B cell (primary cell): ENCODE results near the gene ZNF638. TPM values are rescaled to one million over a fixed set of nuclear protein-coding genes. Genes with fewer than 3 reads are reported as not detected.

Experiments
- ATAC-seq: fragments of 200-7000 bp; cut with Tn5 transposase; one replicate; pipeline ENCODE4 v1.10.0; 2021; ENCODE audit warnings: low read depth, mild to moderate bottlenecking, moderate number of reproducible peaks, moderate library complexity
- CTCF ChIA-PET: fragments of 350-600 bp; sonication (Branson Sonifier 250); formaldehyde crosslinking; loops from one replicate; lab custom pipeline; 2021; ENCODE audit warnings: antibody characterized with exemption, inconsistent platforms; lab: Charles Lee
- POLR2A ChIA-PET: fragments of 350-600 bp; sonication (Branson Sonifier 250); formaldehyde crosslinking; loops from one replicate; lab custom pipeline; 2021; ENCODE audit warnings: antibody characterized with exemption; lab: Charles Lee
- DNase-seq: peaks from one replicate; pipeline ENCODE4 v3.0.0; 2013
- H2AFZ ChIP-seq: 2 replicates; pipeline ENCODE4 v1.6.1; 2012; ENCODE audit warnings: mild to moderate bottlenecking, low read depth, low read length; ENCODE audit not compliant: insufficient read depth, poor library complexity, severe bottlenecking
- H3K27ac ChIP-seq, 2 donors: 1 replicate in 1 of 2; 2 replicates in 1 of 2; pipeline ENCODE4 v1.5.1; 2012 to 2013; ENCODE audit warnings: low read length in 2 of 2, mild to moderate bottlenecking in 2 of 2, moderate library complexity in 1 of 2
- H3K27me3 ChIP-seq, 4 experiments: fragments of 200-600 bp in 1 of 4; sonication (generic) in 1 of 4; replicated peaks in 1 of 4; 1 replicate in 2 of 4; 2 replicates in 2 of 4; pipeline versions ENCODE4 v1.6.1 to v1.7.0; 2013 to 2016; ENCODE audit warnings: low read length in 3 of 4, mild to moderate bottlenecking in 2 of 4, mixed read lengths in 1 of 4, moderate library complexity in 1 of 4; ENCODE audit not compliant: insufficient read depth in 4 of 4, control insufficient read depth in 3 of 4; ENCODE audit errors: control extremely low read depth in 1 of 4
- H3K36me3 ChIP-seq, 2 experiments: replicated peaks in 1 of 2; 1 replicate in 1 of 2; 2 replicates in 1 of 2; pipeline versions ENCODE4 v1.6.1 to v1.7.1; 2013; ENCODE audit warnings: low read length in 1 of 2; ENCODE audit not compliant: insufficient read depth in 2 of 2, control insufficient read depth in 1 of 2; ENCODE audit errors: control extremely low read depth in 1 of 2, extremely low read depth in 1 of 2
- H3K4me1 ChIP-seq, 2 donors: fragments of 200-600 bp in 1 of 2; sonication (generic) in 1 of 2; 1 replicate in 1 of 2; 2 replicates in 1 of 2; pipeline versions ENCODE4 v1.5.1 to v1.6.1; 2013 to 2017; ENCODE audit warnings: low read length in 2 of 2; ENCODE audit not compliant: control insufficient read depth in 2 of 2, insufficient read depth in 2 of 2
- H3K4me2 ChIP-seq: replicated peaks from 2 replicates; pipeline ENCODE3; 2012; ENCODE audit warnings: mild to moderate bottlenecking, low read depth, low read length; ENCODE audit not compliant: poor library complexity, severe bottlenecking
- H3K4me3 ChIP-seq, 5 experiments: fragments of 200-600 bp in 1 of 5; sonication (generic) in 1 of 5; 1 replicate in 3 of 5; 2 replicates in 2 of 5; pipeline versions ENCODE4 v1.5.1 to v1.7.0; 2011 to 2016; ENCODE audit warnings: low read length in 4 of 5, mild to moderate bottlenecking in 4 of 5, low read depth in 2 of 5, control low read depth in 1 of 5, moderate library complexity in 1 of 5; ENCODE audit not compliant: insufficient read depth in 1 of 5; ENCODE audit errors: control extremely low read depth in 1 of 5, extremely low read depth in 1 of 5
- H3K79me2 ChIP-seq: fragments of 200-600 bp; sonication (generic); one replicate; pipeline ENCODE4 v1.6.0; 2016; ENCODE audit warnings: low read length; ENCODE audit not compliant: control insufficient read depth, insufficient read depth
- H3K9ac ChIP-seq: fragments of 200-600 bp; sonication (generic); 2 replicates; pipeline ENCODE4 v1.6.1; 2017; ENCODE audit warnings: mild to moderate bottlenecking, low read length, moderate library complexity
- H3K9me3 ChIP-seq, 3 donors: one replicate each; pipeline versions ENCODE4 v1.6.1 to v1.7.1; 2013; ENCODE audit warnings: low read length in 2 of 3; ENCODE audit not compliant: control insufficient read depth in 2 of 3, insufficient read depth in 1 of 3; ENCODE audit errors: control extremely low read depth in 1 of 3
- H4K20me1 ChIP-seq: 2 replicates; pipeline ENCODE4 v1.6.0; 2012; ENCODE audit warnings: mild to moderate bottlenecking, low read length; ENCODE audit not compliant: insufficient read depth, control insufficient read depth, poor library complexity, severe bottlenecking
- H3K27ac Mint-ChIP-seq: one replicate; pipeline ENCODE4 v1.8.0; 2021; ENCODE audit warnings: mixed read lengths
- H3K27me3 Mint-ChIP-seq: one replicate; pipeline ENCODE4 v1.8.0; 2021; ENCODE audit warnings: mixed read lengths
- H3K4me1 Mint-ChIP-seq: one replicate; pipeline ENCODE4 v1.8.0; 2021; ENCODE audit warnings: mixed read lengths
- H3K4me3 Mint-ChIP-seq: one replicate; pipeline ENCODE4 v1.8.0; 2021; ENCODE audit warnings: mixed read lengths
- H3K9me3 Mint-ChIP-seq: one replicate; pipeline ENCODE4 v1.8.0; 2022; ENCODE audit warnings: mixed read lengths; ENCODE audit not compliant: insufficient read depth
- CTCF ChIP-seq: fragments of 200-600 bp; IDR thresholded peaks from one replicate; pipeline ENCODE4 v1.8.0; 2022; ENCODE audit warnings: antibody characterized with exemption, mild to moderate bottlenecking
- EZH2 ChIP-seq: IDR thresholded peaks from 2 replicates; pipeline ENCODE4 v1.6.1; 2012; ENCODE audit warnings: borderline replicate concordance, low read depth, mild to moderate bottlenecking, moderate library complexity, low read length; ENCODE audit not compliant: insufficient read depth, poor library complexity, severe bottlenecking
- WGBS: methylation state at CpG from one replicate; pipeline ENCODE4 v1.1.5; 2013; ENCODE audit warnings: missing lambda C conversion rate; ENCODE audit not compliant: insufficient coverage; 5-methylcytosine and 5-hydroxymethylcytosine counted together
- intact Hi-C: fragments of 100-400 bp; cut with micrococcal nuclease; formaldehyde crosslinking; loops from one replicate; pipeline ENCODE4 v1.10.0; 2022
- polyA plus RNA-seq: library from polyadenylated mRNA; depleted of rRNA; stranded (reverse); fragments of >200 nt; gene quantifications from 2 replicates; pipeline ENCODE4 v1.2.3, GENCODE V29; 2012
- total RNA-seq, 2 donors: library from RNA; stranded (reverse); fragments of 120-200 nt in 1 of 2; gene quantifications; 1 replicate in 1 of 2; 2 replicates in 1 of 2; pipeline versions ENCODE4 v1.2.3 to v1.2.4, GENCODE V29; 2013 to 2022

The ZNF638 gene
- total and polyA plus RNA-seq, 2 donors (not counting 1 experiment from before 2014, with no cell fraction given): 60.1 to 221 TPM

DNA sequence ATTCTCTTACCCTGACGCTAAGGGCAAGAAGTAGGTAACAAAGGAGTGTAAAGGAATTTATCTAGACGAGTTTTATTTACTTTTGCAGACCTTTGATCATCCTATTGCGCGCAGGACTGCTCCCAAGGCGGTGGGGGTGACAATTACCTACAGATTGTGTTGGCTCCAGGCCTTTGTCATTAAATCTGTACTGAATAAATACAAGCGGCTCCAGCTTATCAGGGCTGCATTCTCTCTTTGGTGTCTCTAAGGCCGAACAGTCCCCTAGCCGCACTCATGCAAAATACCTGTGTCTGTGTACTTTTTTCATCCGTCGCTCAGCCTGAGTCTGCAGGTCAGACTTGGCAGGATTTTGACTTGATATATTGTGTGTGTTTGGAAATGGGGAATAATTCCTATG, 63.9 kb downstream of the ZNF638 start:
- Mint-ChIP-seq H3K27me3 (no peaks in the 10 kb centered on the region), H3K27ac (no peak overlapping the region), H3K4me3 (no peak overlapping the region), H3K9me3 (no peaks in the 10 kb centered on the region), H3K4me1 (no peaks in the 10 kb centered on the region)
- Histone ChIP-seq H3K79me2 (no peaks in the 10 kb centered on the region), H4K20me1 (no peaks in the 10 kb centered on the region), H3K4me1 (no peaks in the 10 kb centered on the region), H3K9me3 (no peaks in the 10 kb centered on the region), H3K4me3 (no peak overlapping the region), H3K27ac (no peak overlapping the region), H3K9ac (no peak overlapping the region), H3K27me3 (no peaks in the 10 kb centered on the region), H2AFZ (no peak overlapping the region), H3K36me3 (peaks cover 17 to 64% of the 10 kb centered on the region in 2 experiments), H3K4me2 (no peak overlapping the region)
- POLR2A ChIA-PET: no interaction called here
- 98% methylated on average over 10 of the region's 10 CpGs for WGBS
- intact Hi-C loops: no loop called here
- TF ChIP-seq CTCF (no peak), EZH2 (no peak)
- DNase-seq: no peak
- CTCF ChIA-PET: no interaction called here
- no peak for ATAC-seq

DNA sequence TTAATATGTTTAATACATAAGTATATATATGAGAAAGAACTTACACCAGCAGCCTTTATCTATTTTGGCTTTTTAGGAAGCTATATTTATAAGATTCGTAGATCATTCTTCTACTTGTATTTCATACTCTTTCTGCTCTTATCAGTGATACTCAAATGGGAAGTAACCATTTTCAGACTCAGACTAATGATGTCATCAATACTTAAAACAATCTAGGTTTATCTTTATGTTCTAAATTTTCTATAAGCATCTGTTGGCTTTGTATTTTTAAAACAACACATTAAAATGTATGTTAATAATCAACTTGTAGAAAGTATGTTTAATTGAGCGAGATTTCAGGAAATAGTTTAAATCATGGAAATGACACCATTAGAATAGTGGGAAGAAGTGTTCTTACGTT, 70.8 kb downstream of the ZNF638 start:
- Histone ChIP-seq H3K36me3 (peaks cover 5 to 66% of the 10 kb centered on the region in 2 experiments), H4K20me1 (no peaks in the 10 kb centered on the region), H3K79me2 (no peaks in the 10 kb centered on the region), H3K4me2 (no peak overlapping the region), H3K9ac (no peak overlapping the region), H3K9me3 (no peaks in the 10 kb centered on the region), H3K4me1 (no peaks in the 10 kb centered on the region), H3K27ac (no peak overlapping the region), H2AFZ (no peak overlapping the region), H3K27me3 (no peaks in the 10 kb centered on the region), H3K4me3 (no peak overlapping the region)
- no peaks in the 10 kb centered on the region for H3K4me1 Mint-ChIP-seq
- ChIA-PET POLR2A (no interaction called here), CTCF (interaction anchor here (0.6 kb wide), 1 partner anchor 71 kb away, joined by 3 read pairs; the partner anchor contains the start of gene ZNF638)
- no peaks in the 10 kb centered on the region for H3K27me3 Mint-ChIP-seq
- H3K27ac Mint-ChIP-seq: no peak overlapping the region
- intact Hi-C loops: no loop called here
- DNase-seq: no peak
- no peaks in the 10 kb centered on the region for H3K9me3 Mint-ChIP-seq
- WGBS: 94% methylated on average over 2 of the region's 3 CpGs
- TF ChIP-seq EZH2 (no peak), CTCF (no peak)
- H3K4me3 Mint-ChIP-seq: no peak overlapping the region
- no peak for ATAC-seq
